SU-DHL-6 (cell line): ENCODE measurements around the gene RHBDF2.

ENCODE experiments used
- H2AFZ ChIP-seq: fragments of 200-600 bp; sonication (generic); 2 replicates; pipeline ENCODE4 v1.6.1; 2014; ENCODE audit warnings: low read depth, mild to moderate bottlenecking, moderate library complexity, mixed read lengths, antibody characterized with exemption, low read length; ENCODE audit not compliant: severe bottlenecking
- H3F3A ChIP-seq: fragments of 200-600 bp; shearing (Covaris generic); 2 replicates; pipeline ENCODE4 v1.6.0; 2016; ENCODE audit warnings: antibody characterized with exemption, mild to moderate bottlenecking; ENCODE audit not compliant: insufficient read depth
- H3K27ac ChIP-seq: fragments of 200-600 bp; sonication (generic); 2 replicates; pipeline ENCODE4 v1.5.1; 2016; ENCODE audit warnings: low read depth, mild to moderate bottlenecking, low read length, moderate library complexity, mixed read lengths
- H3K27me3 ChIP-seq: fragments of 200-600 bp; sonication (generic), shearing (Covaris generic); 2 replicates; pipeline ENCODE4 v1.6.0; 2014; ENCODE audit warnings: mild to moderate bottlenecking, low read length
- H3K36me3 ChIP-seq: fragments of 200-600 bp; sonication (generic); 2 replicates; pipeline ENCODE4 v1.6.1; 2014; ENCODE audit warnings: mild to moderate bottlenecking, low read length, mixed read lengths
- H3K4me2 ChIP-seq: fragments of 300-600, 200-600 bp; shearing (Covaris generic), sonication (generic); 2 replicates; pipeline ENCODE4 v1.6.0; 2014; ENCODE audit warnings: low read length, low read depth, mild to moderate bottlenecking; ENCODE audit not compliant: poor library complexity, severe bottlenecking
- H3K4me3 ChIP-seq: fragments of 200-600 bp; sonication (generic); 2 replicates; pipeline ENCODE4 v1.5.1; 2014; ENCODE audit warnings: antibody characterized with exemption, low read length, mild to moderate bottlenecking, mixed read lengths; ENCODE audit not compliant: insufficient read depth, poor library complexity, severe bottlenecking
- H3K79me2 ChIP-seq: fragments of 200-600 bp; sonication (generic); 2 replicates; pipeline ENCODE4 v1.6.1; 2014; ENCODE audit warnings: mild to moderate bottlenecking, low read length, moderate library complexity; ENCODE audit not compliant: insufficient read depth
- H3K9ac ChIP-seq: fragments of 200-600 bp; sonication (generic); 2 replicates; pipeline ENCODE4 v1.7.0; 2014; ENCODE audit warnings: mild to moderate bottlenecking, low read length
- H3K9me2 ChIP-seq: fragments of 200-600 bp; sonication (generic); replicated peaks from 2 replicates; pipeline ENCODE4 v1.6.1; 2014; ENCODE audit warnings: low read length; ENCODE audit not compliant: insufficient read depth
- H3K9me3 ChIP-seq: fragments of 200-600 bp; sonication (generic); 2 replicates; pipeline ENCODE4 v1.6.1; 2014; ENCODE audit warnings: low read length, mixed read lengths; ENCODE audit not compliant: insufficient read depth
- H4K20me1 ChIP-seq: fragments of 200-600 bp; sonication (generic); 2 replicates; pipeline ENCODE4 v1.6.1; 2014; ENCODE audit warnings: low read depth, mild to moderate bottlenecking, antibody characterized with exemption, low read length, moderate library complexity, mixed read lengths
- CTCF ChIP-seq: fragments of 200-600 bp; sonication (generic); IDR thresholded peaks from one replicate; pipeline ENCODE4 v1.5.1; 2017; ENCODE audit warnings: antibody characterized with exemption, mild to moderate bottlenecking, low read length, moderate library complexity; ENCODE audit not compliant: insufficient read depth, poor library complexity, severe bottlenecking
- EZH2phosphoT487 ChIP-seq: fragments of 200-600 bp; sonication (generic), shearing (Covaris generic); conservative IDR thresholded peaks from 2 replicates; pipeline ENCODE4 v1.6.1; 2018; ENCODE audit warnings: mild to moderate bottlenecking, antibody characterized with exemption, low read length, moderate library complexity, mixed read lengths

RHBDF2 gene

GRCh38 chr17:76490112-76490710, 11.0 kb downstream of the RHBDF2 start:
- Histone ChIP-seq H3K27me3 (no peaks in the 10 kb centered on the region), H4K20me1 (no peaks in the 10 kb centered on the region), H3K9me3 (no peaks in the 10 kb centered on the region), H3K4me2 (no peak overlapping the region), H3F3A (peaks cover 33% of the 10 kb centered on the region), H3K9ac (no peak overlapping the region), H3K27ac (peak overlapping the region; percentile 90; the same call in 1 of the 2 replicates), H3K4me3 (no peak overlapping the region), H2AFZ (no peak overlapping the region), H3K36me3 (no peaks in the 10 kb centered on the region), H3K79me2 (no peaks in the 10 kb centered on the region), H3K9me2 (no peaks in the 10 kb centered on the region)
- TF ChIP-seq EZH2phosphoT487: no peak
- TF ChIP-seq CTCF: no peak

- no peak overlapping the region for H3K4me3 ChIP-seq
- no peaks in the 10 kb centered on the region for H3K9me3 ChIP-seq
- H3F3A ChIP-seq: peaks cover 35% of the 10 kb centered on the region
- no peak overlapping the region for H3K4me2 ChIP-seq
- TF ChIP-seq CTCF (no peak), EZH2phosphoT487 (no peak)
- H3K9ac ChIP-seq: no peak overlapping the region
- H3K27me3 ChIP-seq: no peaks in the 10 kb centered on the region
- no peaks in the 10 kb centered on the region for H3K9me2 ChIP-seq
- H4K20me1 ChIP-seq: no peaks in the 10 kb centered on the region
- no peaks in the 10 kb centered on the region for H3K36me3 ChIP-seq
- no peak overlapping the region for H3K27ac ChIP-seq
- no peaks in the 10 kb centered on the region for H3K79me2 ChIP-seq
- no peak overlapping the region for H2AFZ ChIP-seq
Observed at GRCh38 chr17:76487451-76488192, 13.6 kb downstream of the RHBDF2 start.

GRCh38 chr17:76485569-76485968, 15.7 kb downstream of the RHBDF2 start:
- Histone ChIP-seq H3K36me3 (no peaks in the 10 kb centered on the region), H3K79me2 (no peaks in the 10 kb centered on the region), H4K20me1 (no peaks in the 10 kb centered on the region), H3K9ac (peak overlapping the region; percentile 26; the same call in 1 of the 2 replicates), H3K9me2 (no peaks in the 10 kb centered on the region), H3K4me3 (no peak overlapping the region), H3K27me3 (no peaks in the 10 kb centered on the region), H3K4me2 (peak overlapping the region; percentile 42), H3F3A (peaks cover 43% of the 10 kb centered on the region), H2AFZ (peak overlapping the region; percentile 5), H3K27ac (peak overlapping the region; percentile 84), H3K9me3 (no peaks in the 10 kb centered on the region)
- no peak for TF ChIP-seq CTCF
- TF ChIP-seq EZH2phosphoT487: no peak
